Measurements from ENCODE around the gene PTPRT.

PTPRT gene

DNA sequence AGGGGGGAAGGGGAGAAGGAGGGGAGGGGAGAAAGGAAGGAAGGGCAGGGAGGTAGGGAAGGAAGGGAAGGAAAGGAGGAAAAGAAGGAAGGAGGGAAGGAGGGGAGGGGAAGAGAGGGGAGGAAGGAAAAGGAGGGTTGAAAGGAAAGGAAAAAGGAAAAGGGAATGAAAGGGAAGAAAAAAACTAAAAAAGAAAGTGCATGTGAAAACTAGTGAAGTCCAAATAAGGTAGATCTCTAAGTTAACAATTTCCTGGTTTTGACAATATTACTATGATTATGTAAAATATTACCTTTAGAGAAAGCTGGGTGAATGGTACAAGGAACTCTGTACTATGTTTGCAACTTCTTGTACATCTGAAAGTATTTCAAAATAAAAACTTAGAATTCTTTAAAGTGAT, 132.4 kb downstream of the PTPRT start:
- Histone ChIP-seq H3K9me3 (ENCODE audit: insufficient read depth, low read depth, low read length) (peaks cover 2% of the 10 kb centered on the region; the same call in 1 of the 2 replicates), H3K27me3 (ENCODE audit: insufficient read depth, low read length) (no peaks in the 10 kb centered on the region), H3K4me3 (ENCODE audit: low read length) (no peak overlapping the region), H3K9ac (ENCODE audit: low read depth, low read length) (no peak overlapping the region), H3K36me3 (ENCODE audit: insufficient read depth, low read length) (no peaks in the 10 kb centered on the region), H3K27ac (ENCODE audit: low read depth, low read length) (no peak overlapping the region), H3K4me1 (ENCODE audit: insufficient read depth, low read length) (no peaks in the 10 kb centered on the region)

GRCh38 chr20:43055181-43055884, 134.4 kb downstream of the PTPRT start:
- 82% methylated on average over 5 of the region's 5 CpGs for WGBS
- Histone ChIP-seq H3K9ac (ENCODE audit: low read depth, low read length) (no peak overlapping the region), H3K4me3 (ENCODE audit: low read length) (no peak overlapping the region), H3K27me3 (ENCODE audit: insufficient read depth, low read length) (no peaks in the 10 kb centered on the region), H3K27ac (ENCODE audit: low read depth, low read length) (no peak overlapping the region), H3K36me3 (ENCODE audit: insufficient read depth, low read length) (no peaks in the 10 kb centered on the region), H3K4me1 (ENCODE audit: insufficient read depth, low read length) (no peaks in the 10 kb centered on the region), H3K9me3 (ENCODE audit: insufficient read depth, low read depth, low read length) (no peaks in the 10 kb centered on the region)

DNA sequence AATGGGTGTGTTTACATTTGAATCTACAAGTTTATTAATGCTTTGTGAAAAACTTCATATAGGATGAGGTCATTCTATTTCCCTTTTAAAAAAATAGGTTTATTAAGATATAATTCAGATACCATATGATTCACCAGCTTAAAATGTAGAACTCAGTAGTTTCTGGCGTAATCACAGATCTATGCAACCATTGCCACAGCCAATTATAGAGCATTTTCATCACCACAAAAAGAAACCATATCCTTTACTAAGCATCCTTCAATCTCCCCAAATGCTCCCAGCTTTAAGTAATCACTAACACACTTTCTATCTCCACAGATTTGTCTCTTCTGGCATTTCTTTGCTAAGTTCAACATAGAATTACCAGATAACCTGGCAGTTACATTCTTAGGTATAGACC, 137.2 kb downstream of the PTPRT start:
- no peaks in the 10 kb centered on the region for H3K4me1 ChIP-seq (ENCODE audit: insufficient read depth, low read length)
- no peak overlapping the region for H3K4me3 ChIP-seq (ENCODE audit: low read length)
- no peaks in the 10 kb centered on the region for H3K36me3 ChIP-seq (ENCODE audit: insufficient read depth, low read length)
- no peaks in the 10 kb centered on the region for H3K9me3 ChIP-seq (ENCODE audit: insufficient read depth, low read depth, low read length)
- H3K9ac ChIP-seq (ENCODE audit: low read depth, low read length) = no peak overlapping the region
- no peak overlapping the region for H3K27ac ChIP-seq (ENCODE audit: low read depth, low read length)
- no peaks in the 10 kb centered on the region for H3K27me3 ChIP-seq (ENCODE audit: insufficient read depth, low read length)
- WGBS = 92% methylated on average over 1 of the region's 1 CpG

- no peak overlapping the region for H3K27ac ChIP-seq (ENCODE audit: low read depth, low read length)
- no peaks in the 10 kb centered on the region; the same call in 1 of the 2 replicates for H3K27me3 ChIP-seq (ENCODE audit: insufficient read depth, low read length)
- no peaks in the 10 kb centered on the region for H3K36me3 ChIP-seq (ENCODE audit: insufficient read depth, low read length)
- no peaks in the 10 kb centered on the region for H3K9me3 ChIP-seq (ENCODE audit: insufficient read depth, low read depth, low read length)
- no peaks in the 10 kb centered on the region; the same call in 1 of the 2 replicates for H3K4me1 ChIP-seq (ENCODE audit: insufficient read depth, low read length)
- no peak overlapping the region for H3K4me3 ChIP-seq (ENCODE audit: low read length)
- WGBS = 74% methylated on average over 7 of the region's 7 CpGs
- no peak overlapping the region for H3K9ac ChIP-seq (ENCODE audit: low read depth, low read length)
Measured at GRCh38 chr20:43046966-43047365, 142.7 kb downstream of the PTPRT start.

DNA sequence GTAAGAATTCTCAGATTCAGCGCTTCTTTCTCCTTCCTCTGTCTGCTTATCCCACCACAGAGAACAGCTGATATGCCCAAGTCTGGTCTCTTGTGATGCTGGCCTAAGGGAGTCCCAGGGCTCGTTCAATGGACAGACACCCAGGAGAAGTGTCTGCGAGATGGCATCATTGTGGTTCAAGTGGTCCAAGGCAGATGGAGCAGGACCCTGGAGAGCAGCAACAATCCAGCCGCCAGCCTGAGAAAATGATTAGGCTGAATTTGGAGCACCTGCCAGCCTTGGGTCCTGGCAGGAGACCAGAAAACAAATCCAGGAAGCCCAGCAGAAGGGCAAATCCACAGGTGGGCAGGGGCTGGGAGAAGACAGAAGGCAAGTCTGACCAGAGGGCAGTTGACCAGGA, 145.8 kb downstream of the PTPRT start:
- Histone ChIP-seq H3K36me3 (ENCODE audit: insufficient read depth, low read length) (no peaks in the 10 kb centered on the region), H3K27me3 (ENCODE audit: insufficient read depth, low read length) (peaks cover 3% of the 10 kb centered on the region; the same call in 1 of the 2 replicates), H3K4me1 (ENCODE audit: insufficient read depth, low read length) (no peaks in the 10 kb centered on the region; the same call in 1 of the 2 replicates), H3K9ac (ENCODE audit: low read depth, low read length) (no peak overlapping the region), H3K9me3 (ENCODE audit: insufficient read depth, low read depth, low read length) (no peaks in the 10 kb centered on the region), H3K4me3 (ENCODE audit: low read length) (no peak overlapping the region), H3K27ac (ENCODE audit: low read depth, low read length) (no peak overlapping the region)
- WGBS = 69% methylated on average over 4 of the region's 4 CpGs

DNA sequence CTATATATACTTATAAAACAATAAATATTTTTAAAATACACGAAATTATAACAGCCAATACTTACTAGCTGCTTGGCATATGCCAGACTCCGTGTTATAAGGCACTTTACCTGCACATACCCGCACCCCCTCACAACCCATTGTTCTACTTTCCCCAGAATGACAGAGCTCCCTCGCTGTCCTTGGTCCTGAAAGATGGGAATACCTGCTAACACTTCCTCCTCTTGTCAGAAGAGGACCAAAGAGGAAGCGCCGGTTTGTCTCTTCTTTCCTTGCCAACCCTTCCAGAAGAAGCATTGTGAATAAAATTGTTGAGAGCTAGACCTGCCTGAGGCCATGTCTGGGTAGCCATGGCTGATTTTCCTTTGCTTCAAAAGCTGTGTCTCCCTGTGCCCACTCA, 149.3 kb downstream of the PTPRT start:
- no peak overlapping the region for H3K4me3 ChIP-seq (ENCODE audit: low read length)
- no peak overlapping the region for H3K27ac ChIP-seq (ENCODE audit: low read depth, low read length)
- WGBS = 25% methylated on average over 6 of the region's 6 CpGs
- no peaks in the 10 kb centered on the region for H3K4me1 ChIP-seq (ENCODE audit: insufficient read depth, low read length)
- H3K9me3 ChIP-seq (ENCODE audit: insufficient read depth, low read depth, low read length) = no peaks in the 10 kb centered on the region
- no peaks in the 10 kb centered on the region for H3K36me3 ChIP-seq (ENCODE audit: insufficient read depth, low read length)
- H3K27me3 ChIP-seq (ENCODE audit: insufficient read depth, low read length) = peaks cover 3% of the 10 kb centered on the region; the same call in 1 of the 2 replicates
- H3K9ac ChIP-seq (ENCODE audit: low read depth, low read length) = no peak overlapping the region

DNA sequence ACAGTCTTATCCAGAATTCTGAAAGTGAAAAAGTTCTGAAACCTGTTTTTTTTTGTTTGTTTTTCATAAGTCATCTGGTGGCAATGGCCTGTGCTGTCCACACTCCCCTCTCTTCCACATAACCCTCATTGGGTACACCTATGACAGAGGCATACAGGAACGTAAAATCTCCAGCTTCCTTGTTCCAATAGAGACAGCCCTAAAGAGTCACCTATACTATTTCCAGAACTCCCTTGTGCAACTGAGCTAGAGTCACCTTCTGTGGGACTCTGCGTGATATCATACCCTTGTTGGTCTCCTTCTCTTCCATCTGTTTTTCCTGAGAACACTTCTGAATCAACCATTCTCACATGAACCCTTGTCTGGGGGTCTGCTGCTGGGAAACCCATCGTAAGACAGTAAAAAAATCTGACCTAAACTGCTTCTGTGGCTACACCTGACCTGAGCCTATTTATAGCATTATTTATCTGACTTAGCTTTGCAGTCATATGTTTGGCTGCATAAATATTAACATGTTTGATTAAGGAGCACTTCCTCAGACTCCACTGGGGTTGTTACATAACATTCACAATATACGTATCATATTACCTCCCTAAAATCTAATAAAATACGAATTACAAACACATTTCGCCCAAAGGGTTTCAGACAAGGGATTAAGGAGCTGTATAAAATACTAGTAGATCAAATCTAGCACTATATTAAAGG, 151.9 kb downstream of the PTPRT start:
- Histone ChIP-seq H3K9ac (ENCODE audit: low read depth, low read length) (no peak overlapping the region), H3K4me3 (ENCODE audit: low read length) (no peak overlapping the region), H3K4me1 (ENCODE audit: insufficient read depth, low read length) (no peaks in the 10 kb centered on the region), H3K27me3 (ENCODE audit: insufficient read depth, low read length) (peaks cover 3% of the 10 kb centered on the region; the same call in 1 of the 2 replicates), H3K36me3 (ENCODE audit: insufficient read depth, low read length) (no peaks in the 10 kb centered on the region), H3K27ac (ENCODE audit: low read depth, low read length) (no peak overlapping the region), H3K9me3 (ENCODE audit: insufficient read depth, low read depth, low read length) (no peaks in the 10 kb centered on the region)
- WGBS = 87% methylated on average over 5 of the region's 6 CpGs

GRCh38 chr20:43034981-43035724, 154.6 kb downstream of the PTPRT start:
- Histone ChIP-seq H3K27ac (ENCODE audit: low read depth, low read length) (no peak overlapping the region), H3K36me3 (ENCODE audit: insufficient read depth, low read length) (no peaks in the 10 kb centered on the region), H3K4me1 (ENCODE audit: insufficient read depth, low read length) (no peaks in the 10 kb centered on the region), H3K9me3 (ENCODE audit: insufficient read depth, low read depth, low read length) (no peaks in the 10 kb centered on the region), H3K9ac (ENCODE audit: low read depth, low read length) (no peak overlapping the region), H3K4me3 (ENCODE audit: low read length) (no peak overlapping the region), H3K27me3 (ENCODE audit: insufficient read depth, low read length) (no peaks in the 10 kb centered on the region; the same call in 1 of the 2 replicates)
- 82% methylated on average over 9 of the region's 9 CpGs for WGBS

DNA sequence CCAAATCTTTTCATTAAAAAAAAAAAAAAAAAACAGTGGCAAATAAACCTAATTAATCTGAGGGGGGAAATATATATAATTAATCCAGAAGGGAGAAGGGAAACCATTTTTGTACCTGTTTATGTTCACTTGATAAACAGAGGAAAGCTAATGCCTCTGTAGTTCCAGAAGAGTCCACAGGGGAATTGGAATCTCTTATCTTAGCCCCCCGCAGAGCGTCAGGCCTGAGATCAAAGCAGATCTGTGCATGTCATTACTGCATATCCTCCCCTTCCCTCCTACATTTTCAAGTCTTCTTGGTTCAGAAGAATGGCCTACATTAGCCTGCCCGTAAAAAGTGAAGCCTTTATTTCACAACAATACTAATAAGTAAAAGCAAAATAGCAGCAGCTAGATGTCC, 157.2 kb downstream of the PTPRT start:
- no peak overlapping the region for H3K4me3 ChIP-seq (ENCODE audit: low read length)
- no peaks in the 10 kb centered on the region for H3K36me3 ChIP-seq (ENCODE audit: insufficient read depth, low read length)
- no peaks in the 10 kb centered on the region for H3K9me3 ChIP-seq (ENCODE audit: insufficient read depth, low read depth, low read length)
- no peak overlapping the region for H3K9ac ChIP-seq (ENCODE audit: low read depth, low read length)
- 0 out of 2 replicates have a peak, but pooled peaks cover 6% of the 10 kb centered on the region for H3K4me1 ChIP-seq (ENCODE audit: insufficient read depth, low read length)
- H3K27ac ChIP-seq (ENCODE audit: low read depth, low read length) = no peak overlapping the region
- H3K27me3 ChIP-seq (ENCODE audit: insufficient read depth, low read length) = peaks cover 5% of the 10 kb centered on the region
- WGBS = 65% methylated on average over 3 of the region's 3 CpGs

- 96% methylated on average over 8 of the region's 8 CpGs for WGBS
- Histone ChIP-seq H3K36me3 (ENCODE audit: insufficient read depth, low read length) (no peaks in the 10 kb centered on the region), H3K27me3 (ENCODE audit: insufficient read depth, low read length) (peaks cover 5% of the 10 kb centered on the region), H3K27ac (ENCODE audit: low read depth, low read length) (no peak overlapping the region), H3K4me1 (ENCODE audit: insufficient read depth, low read length) (0 out of 2 replicates have a peak, but pooled peaks cover 6% of the 10 kb centered on the region), H3K9ac (ENCODE audit: low read depth, low read length) (no peak overlapping the region), H3K4me3 (ENCODE audit: low read length) (no peak overlapping the region), H3K9me3 (ENCODE audit: insufficient read depth, low read depth, low read length) (no peaks in the 10 kb centered on the region)
Measured at GRCh38 chr20:43029176-43029575, 160.5 kb downstream of the PTPRT start.

DNA sequence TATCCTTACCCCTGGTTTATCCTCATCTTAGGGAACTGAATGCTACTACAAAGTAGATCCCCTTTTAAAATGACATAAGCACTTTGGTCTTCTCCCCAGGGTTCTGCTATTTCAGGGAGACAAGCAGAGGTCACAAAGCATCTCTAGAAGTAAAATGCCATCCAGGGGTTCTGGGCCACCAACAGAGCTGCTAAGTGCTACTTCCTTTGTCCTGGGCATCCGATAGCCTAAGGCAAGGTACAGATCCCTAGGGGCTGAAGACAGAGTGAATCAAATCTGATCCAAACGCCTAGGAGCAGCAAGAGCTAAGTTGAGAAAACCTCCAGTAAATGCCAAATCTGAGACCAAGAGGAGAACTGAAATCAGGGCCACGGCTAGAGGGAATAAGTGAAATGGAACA, 161.2 kb downstream of the PTPRT start:
- Histone ChIP-seq H3K27me3 (ENCODE audit: insufficient read depth, low read length) (peaks cover 5% of the 10 kb centered on the region), H3K27ac (ENCODE audit: low read depth, low read length) (no peak overlapping the region), H3K4me3 (ENCODE audit: low read length) (no peak overlapping the region), H3K36me3 (ENCODE audit: insufficient read depth, low read length) (no peaks in the 10 kb centered on the region), H3K4me1 (ENCODE audit: insufficient read depth, low read length) (0 out of 2 replicates have a peak, but pooled peaks cover 6% of the 10 kb centered on the region), H3K9me3 (ENCODE audit: insufficient read depth, low read depth, low read length) (no peaks in the 10 kb centered on the region), H3K9ac (ENCODE audit: low read depth, low read length) (no peak overlapping the region)
- 47% methylated on average over 3 of the region's 3 CpGs for WGBS

Measured in HUES64 (cell line).